ENCODE data around the gene SOHLH2.

DNA sequence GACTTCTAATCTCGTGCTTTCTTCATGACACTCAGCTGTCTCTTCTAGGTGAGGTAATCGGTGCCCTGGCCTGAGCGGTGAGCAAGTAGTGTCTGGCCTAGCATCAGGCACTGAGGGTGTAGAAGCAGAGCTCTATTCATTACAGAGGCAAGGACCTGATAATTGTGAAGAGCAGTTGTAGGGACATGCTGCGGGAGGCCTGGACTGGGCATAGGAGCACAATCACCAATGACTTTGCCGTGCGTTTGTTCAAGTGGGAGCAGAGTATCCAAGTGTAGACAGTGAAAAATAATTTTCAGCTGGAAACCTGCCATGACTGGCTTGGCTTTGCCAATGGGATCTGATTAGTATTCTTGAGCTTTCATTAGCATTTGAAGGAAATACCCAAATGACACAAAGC lies 51.1 kb downstream of the SOHLH2 start:
- TF ChIP-seq, protein P1, sequence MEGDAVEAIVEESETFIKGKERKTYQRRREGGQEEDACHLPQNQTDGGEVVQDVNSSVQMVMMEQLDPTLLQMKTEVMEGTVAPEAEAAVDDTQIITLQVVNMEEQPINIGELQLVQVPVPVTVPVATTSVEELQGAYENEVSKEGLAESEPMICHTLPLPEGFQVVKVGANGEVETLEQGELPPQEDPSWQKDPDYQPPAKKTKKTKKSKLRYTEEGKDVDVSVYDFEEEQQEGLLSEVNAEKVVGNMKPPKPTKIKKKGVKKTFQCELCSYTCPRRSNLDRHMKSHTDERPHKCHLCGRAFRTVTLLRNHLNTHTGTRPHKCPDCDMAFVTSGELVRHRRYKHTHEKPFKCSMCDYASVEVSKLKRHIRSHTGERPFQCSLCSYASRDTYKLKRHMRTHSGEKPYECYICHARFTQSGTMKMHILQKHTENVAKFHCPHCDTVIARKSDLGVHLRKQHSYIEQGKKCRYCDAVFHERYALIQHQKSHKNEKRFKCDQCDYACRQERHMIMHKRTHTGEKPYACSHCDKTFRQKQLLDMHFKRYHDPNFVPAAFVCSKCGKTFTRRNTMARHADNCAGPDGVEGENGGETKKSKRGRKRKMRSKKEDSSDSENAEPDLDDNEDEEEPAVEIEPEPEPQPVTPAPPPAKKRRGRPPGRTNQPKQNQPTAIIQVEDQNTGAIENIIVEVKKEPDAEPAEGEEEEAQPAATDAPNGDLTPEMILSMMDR (conservative IDR thresholded peaks at IDR 0.05; ENCODE audit: low read depth, low read length), result no peak
- no peak for TF ChIP-seq EZH2 (IDR thresholded peaks at IDR 0.05; ENCODE audit: low read length, unreplicated experiment)
